ENCODE measurements around the gene CMTM2.
"Not testable (repeated sequence)": the region's sequence is repeated elsewhere in the genome, so short reads cannot be mapped to it uniquely, and the experiment has no call there.

Gene CMTM2

GRCh38 chr16:66553223-66553622 lies 26.0 kb upstream of the CMTM2 start:
- no peak for FAIRE-seq

DNA sequence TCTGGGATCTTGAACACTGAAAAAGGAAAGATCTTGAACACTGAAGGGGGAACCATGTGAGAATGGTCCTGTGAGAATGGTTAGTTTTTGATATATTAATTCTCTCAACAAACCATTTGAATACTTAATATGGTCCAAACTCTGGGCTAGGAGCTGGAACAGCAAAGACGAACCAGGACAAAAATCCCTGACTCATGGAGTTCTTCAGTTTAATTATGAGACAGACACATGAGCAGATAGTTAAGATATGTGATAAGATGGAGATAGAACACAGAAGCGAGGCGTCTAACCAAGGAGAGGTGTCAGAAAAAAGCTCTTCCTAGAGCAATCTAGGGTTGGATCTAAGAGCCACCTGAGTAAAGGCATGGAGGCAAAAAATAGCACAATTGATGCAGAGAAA lies 25.2 kb upstream of the CMTM2 start:
- no peak for FAIRE-seq

DNA sequence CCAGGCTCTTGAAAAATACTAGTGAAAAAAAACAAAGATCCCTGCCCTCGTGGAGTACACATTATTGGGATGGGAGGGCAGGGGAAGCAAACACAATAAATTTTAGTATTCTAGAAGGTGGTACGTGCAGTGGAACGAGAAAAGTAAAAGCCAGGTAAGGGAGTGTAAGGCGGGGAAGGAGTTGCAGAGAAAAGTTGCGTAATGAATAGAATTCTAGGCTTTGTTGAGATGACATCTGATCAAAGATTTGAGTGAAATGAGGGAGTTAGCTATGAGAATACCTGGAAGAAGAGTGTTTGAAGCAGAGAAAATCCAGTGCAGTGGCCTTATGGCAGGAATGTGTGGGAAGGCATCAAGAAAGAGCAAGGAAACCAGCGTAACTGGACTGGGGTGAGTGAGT lies 24.8 kb upstream of the CMTM2 start:
- no peak for FAIRE-seq

DNA sequence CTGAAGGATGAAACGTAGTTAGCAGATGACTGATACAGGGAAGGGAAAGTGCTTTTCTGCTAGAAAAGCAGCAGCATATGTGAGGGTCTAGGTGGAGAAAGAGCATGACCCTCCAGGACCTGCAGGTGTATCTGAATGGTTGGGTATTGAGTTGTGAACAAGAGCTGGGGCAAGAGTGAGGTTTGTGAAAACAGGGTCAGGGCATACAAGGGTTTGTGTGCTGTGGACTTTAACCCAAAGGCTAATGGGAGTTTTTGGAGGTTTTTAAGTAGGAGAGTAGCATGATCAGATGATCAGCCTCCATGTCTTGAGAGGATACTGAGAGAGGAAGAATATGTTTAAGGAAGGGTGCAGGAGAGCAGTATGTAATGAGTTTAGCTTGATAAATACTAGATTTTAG lies 19.2 kb upstream of the CMTM2 start:
- FAIRE-seq = no peak

DNA sequence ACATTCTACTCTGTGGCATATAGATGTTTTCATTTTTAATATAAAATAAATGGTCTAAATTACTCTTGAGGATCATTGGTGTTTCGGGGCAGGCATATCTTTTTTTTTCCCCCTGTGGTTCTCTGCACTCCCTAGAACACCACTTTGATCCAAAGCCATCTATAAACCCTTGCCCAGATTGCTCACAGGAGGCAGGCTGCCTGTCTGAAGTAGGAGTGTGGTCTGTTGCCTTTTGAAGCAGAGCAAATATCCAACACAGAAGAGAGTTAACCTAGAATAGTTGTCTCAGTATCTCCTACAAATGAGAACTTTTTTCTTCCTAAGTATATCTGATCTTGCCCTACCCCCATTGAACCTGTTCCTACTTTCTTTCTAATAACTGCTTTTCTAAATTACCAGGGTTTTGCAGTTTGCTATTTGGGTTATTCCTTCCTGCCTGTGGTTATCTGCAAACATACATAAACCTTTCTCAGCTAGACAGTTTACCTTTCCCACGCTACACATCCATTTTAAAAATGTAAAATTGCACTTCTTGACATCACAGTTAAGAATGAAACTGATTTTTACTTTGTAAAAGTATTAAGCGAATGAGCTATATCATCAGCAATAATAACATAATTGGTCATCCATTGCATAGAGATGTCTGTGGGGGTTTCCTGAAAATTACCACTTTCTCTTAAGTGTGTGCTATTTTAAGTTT lies 17.7 kb upstream of the CMTM2 start:
- FAIRE-seq = no peak

DNA sequence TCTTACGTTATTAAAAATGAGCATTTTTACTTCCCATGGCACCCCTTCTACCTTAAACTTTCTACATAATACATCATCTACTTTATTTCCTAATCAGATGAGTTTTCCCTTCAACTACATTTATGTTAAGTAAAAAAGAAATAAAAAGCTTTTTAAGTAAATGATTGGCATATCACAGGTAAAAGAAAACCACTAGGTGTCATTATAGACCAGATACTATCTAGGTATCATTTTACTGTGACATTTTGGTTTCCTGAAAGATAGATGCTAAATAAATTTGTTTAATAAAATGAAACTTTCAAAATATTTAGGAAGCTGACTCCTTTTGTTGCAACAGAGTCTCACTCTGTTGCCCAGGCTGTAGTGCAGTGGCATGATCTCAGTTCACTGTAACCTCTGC lies 16.9 kb upstream of the CMTM2 start:
- no peak for FAIRE-seq

DNA sequence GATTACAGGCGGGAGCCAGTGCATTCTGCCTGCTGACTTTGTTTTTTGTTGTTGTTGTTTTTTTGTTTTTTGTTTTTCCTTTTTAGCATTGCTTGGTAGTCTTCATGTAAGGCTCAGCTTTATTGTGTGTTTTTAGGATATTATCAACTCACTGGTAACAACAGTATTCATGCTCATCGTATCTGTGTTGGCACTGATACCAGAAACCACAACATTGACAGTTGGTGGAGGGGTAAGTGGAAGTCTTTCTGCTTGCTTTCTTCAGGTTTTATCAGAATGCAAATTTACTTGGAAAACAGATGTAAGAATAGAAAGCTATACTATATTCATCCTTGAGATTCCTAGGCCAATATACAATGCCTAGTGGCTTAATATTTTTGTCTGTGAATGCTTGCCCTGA lies 16.3 kb upstream of the CMTM2 start:
- FAIRE-seq = no peak

- FAIRE-seq = no peak
These were observed 15.5 kb upstream of the CMTM2 start for GRCh38 chr16:66563574-66564334.

DNA sequence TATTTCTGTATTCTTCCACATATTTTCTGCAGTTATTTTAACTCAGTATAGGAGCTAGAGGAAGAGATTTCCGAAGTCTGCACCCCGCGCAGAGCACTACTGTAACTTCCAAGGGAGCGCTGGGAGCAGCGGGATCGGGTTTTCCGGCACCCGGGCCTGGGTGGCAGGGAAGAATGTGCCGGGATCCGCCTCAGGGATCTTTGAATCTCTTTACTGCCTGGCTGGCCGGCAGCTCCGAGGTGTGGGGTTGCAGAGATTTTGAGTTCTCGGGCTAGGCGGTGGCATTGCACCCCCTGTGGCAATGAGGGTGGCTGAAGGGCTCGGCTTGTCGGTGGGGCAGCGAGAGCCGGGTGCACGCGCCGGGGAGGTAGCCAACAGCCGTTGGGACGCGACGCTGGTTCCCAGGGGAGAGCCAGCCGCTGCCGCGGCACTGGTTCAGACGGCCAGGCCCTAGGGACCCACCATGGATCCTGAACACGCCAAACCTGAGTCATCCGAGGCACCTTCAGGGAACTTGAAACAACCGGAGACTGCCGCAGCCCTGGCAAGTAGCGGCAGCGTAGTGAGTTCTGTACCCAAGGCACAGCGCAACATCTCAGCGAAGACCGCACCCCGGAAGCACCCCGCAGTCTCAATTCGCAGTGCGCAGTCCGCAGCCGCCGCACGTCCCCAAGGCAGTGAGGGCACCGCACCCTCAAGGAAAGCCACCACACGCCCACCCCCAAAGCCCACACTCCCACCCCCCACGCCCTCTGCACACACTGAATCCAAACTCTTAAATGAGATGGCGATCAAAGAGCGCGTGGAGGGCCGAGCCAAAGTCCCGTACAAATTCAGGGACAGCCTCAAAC lies 13.0 kb upstream of the CMTM2 start, which contains the start of gene CMTM1:
TSS of gene CMTM1 (plus strand) at position 389 of the 851 bp plus-strand sequence. CDS start at position 464, 75 bp downstream.
- FAIRE-seq = no peak

DNA sequence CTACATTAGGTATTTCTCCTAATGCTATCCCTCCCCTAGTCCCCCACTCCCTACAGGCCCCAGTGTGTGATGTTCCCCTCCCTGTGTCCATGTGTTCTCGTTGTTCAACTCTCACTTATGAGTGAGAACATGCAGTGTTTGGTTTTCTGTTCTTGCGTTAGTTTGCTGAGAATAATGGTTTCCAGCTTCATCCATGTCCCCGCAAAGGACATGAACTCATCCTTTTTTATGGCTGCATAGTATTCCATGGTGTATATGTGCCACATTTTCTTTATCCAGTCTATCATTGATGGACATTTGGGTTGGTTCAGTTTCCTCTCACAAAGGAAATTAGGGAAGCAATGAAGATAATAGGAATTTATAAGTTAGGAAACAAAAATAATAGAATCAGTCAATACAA lies 12.0 kb upstream of the CMTM2 start:
- FAIRE-seq = not testable (repeated sequence)

DNA sequence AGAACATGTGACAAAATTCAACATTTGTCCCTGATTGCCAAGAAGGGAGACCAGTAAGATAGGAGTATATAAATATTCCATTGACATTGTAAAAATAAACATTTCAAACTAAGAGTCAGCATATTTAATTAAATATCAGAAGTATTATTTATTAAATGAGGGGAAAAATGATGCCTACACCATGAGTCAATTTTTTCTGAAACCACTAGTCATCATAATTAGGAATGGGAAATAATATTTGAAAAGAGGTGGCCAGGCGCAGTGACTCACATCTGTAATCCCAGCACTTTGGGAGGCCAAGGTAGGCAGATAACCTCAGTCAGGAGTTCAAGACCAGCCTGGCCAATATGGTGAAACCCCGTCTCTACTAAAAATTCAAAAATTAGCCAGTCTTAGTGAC lies 10.9 kb upstream of the CMTM2 start:
- FAIRE-seq = no peak

GRCh38 chr16:66569131-66569530 lies 10.1 kb upstream of the CMTM2 start:
- FAIRE-seq = no peak

GRCh38 chr16:66569827-66570405 lies 9.3 kb upstream of the CMTM2 start:
- peak; percentile 55 for FAIRE-seq

GRCh38 chr16:66572356-66572755 lies 6.9 kb upstream of the CMTM2 start:
- no peak for FAIRE-seq

DNA sequence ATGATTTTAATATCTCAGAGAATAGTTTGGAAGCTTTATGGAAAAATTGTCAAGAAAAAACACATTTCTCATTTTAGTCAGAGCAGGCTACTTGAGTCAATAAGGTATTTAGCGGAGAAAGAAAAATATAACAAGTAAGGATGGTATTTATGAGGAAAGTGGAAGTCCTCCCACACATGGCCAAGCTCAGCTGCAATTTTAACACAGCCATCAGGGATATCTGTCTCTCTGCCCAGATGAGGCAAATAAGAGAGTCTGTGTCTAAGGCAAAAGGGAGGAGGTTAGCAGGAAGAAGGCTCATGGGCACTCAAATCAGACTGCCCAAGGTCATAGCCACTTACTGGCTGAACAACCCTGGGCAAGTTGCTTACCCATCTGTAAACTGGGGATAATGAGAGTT lies 5.2 kb upstream of the CMTM2 start:
- no peak for FAIRE-seq

GRCh38 chr16:66574531-66574930 lies 4.7 kb upstream of the CMTM2 start:
- no peak for FAIRE-seq

DNA sequence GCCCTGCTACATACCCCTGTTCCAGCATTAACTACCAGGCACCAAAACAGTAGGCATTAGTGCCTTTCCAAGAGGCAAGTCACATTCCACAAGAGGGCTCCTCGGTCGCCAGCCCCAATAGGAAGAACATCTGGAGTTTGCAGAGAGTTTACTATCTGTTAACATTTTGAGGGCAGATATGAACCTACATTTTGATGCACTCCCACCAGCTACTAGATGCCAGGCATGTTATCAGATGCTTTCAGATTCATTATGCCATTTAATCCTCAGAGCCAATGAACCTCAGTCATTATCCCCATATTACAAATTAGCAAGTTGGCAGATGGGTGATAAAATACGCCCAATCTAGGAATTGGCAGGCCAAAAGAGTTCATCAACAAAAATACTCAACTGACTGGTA lies 4.2 kb upstream of the CMTM2 start:
- FAIRE-seq = no peak

DNA sequence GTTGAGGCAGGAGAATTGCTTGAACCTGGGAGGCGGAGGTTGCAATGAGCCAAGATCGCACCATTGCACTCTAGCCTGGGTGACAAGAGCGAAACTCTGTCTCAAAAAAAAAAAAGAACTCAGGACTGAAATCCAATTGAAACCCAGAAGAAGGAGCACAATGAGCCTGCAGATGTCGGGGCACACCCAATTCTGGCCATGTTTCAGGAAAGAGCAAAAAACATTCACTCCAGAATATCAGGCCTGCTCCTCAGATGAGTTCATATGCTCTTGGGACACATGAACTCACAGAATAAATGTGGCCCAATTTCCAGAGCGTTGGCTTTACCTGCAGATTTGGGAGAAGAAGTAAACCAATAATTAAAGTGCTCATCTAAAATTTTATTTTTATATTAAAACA lies 3.0 kb upstream of the CMTM2 start:
- no peak for FAIRE-seq

GRCh38 chr16:66580605-66581209 lies 1.4 kb downstream of the CMTM2 start:
- FAIRE-seq = no peak

DNA sequence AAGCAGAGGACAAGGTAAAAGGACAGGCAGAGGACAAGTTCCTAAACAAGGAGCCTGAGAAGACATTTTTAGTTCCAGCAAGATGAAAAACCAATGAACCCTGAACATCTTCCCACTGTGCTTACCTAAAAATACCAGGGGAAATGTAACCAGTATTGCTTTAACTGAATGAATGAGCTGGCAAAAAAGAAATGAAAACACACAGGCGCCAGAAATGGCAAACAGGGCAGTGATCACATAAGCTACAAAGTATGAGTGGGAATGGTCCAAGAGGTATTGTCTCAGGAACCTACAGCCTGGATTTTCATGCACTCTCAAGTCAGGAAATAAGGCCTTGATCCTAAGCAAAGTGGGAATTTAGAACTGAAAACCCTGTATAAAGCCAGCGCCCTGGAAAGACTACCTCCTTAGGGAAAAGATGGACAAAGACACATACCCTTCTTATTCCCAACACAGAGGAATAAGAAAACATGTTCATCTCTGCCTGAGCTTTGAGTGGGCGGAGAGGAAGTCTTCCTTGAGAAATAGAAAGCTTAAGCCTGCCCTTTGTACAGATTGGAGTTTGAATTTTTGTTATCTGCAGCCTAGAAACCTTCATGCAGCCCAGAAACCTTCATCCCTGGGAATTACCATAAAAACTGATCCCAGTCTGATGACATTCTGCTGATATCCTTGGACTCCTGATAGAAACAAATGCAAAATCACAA lies 2.1 kb downstream of the CMTM2 start:
- FAIRE-seq = no peak

DNA sequence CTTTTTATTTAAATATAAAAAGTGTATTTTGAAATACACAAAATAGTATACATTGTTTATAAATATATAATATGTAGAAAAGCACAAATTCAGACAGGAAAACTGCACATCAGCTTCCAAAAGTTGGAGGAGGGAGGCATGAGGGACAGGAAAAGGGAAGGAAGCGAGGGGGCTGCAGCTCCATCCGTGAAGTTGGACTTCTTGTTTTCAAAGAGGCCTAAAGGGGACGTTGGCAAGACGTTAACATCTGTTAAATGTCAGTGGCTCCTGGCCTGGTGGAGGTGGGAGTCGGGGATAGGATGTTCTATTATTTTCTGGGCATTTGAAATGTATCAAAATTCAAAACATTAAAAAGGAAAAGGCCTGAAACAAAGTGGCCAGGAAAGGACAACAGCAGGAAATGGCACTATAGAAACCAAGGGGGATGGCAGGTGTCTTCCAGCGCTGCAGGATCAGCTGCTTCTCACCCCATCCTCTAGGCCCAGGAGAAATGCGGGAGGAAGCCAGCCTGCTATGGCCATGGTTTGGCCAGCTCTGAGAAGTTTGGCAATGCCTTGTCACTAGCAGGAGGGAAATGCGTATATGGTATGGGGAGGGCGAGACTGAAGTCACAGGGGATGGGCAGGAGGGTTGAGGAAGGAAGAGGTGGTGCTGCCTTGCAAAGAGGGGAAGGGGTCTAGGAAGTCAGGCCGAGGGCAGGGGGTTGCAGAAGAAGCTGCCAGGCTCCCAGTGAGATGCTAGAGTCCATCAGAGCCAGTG lies 6.4 kb downstream of the CMTM2 start:
- no peak for FAIRE-seq

All from islet of Langerhans (tissue), 1 donor.